Hepatocyte (in vitro differentiated cells): ENCODE data around the gene UBTD2. TPM values are rescaled to one million over a fixed set of nuclear protein-coding genes. Genes with fewer than 3 reads are reported as not detected.
A peak's percentile ranks its signal among the peaks of the same experiment; 100 is the strongest.

Experiments
- DNase-seq: peaks from one replicate; pipeline ENCODE4 v3.0.0-alpha.2; 2016; ENCODE audit warnings: low spot score
- H2AFZ ChIP-seq: fragments of 200-600 bp; sonication (generic); 2 replicates; pipeline ENCODE4 v1.6.0; 2016; ENCODE audit warnings: antibody characterized with exemption, mild to moderate bottlenecking
- H3K27ac ChIP-seq: fragments of 200-600 bp; sonication (generic); 2 replicates; pipeline ENCODE4 v1.5.1; 2016; ENCODE audit warnings: mild to moderate bottlenecking
- H3K27me3 ChIP-seq: fragments of 200-600 bp; sonication (generic); 2 replicates; pipeline ENCODE4 v1.6.1; 2016
- H3K36me3 ChIP-seq: fragments of 200-600 bp; sonication (generic); replicated peaks from 2 replicates; pipeline ENCODE4 v1.5.1; 2016; ENCODE audit warnings: low read depth; ENCODE audit not compliant: insufficient read depth
- H3K4me1 ChIP-seq: fragments of 200-600 bp; sonication (generic); 2 replicates; pipeline ENCODE4 v1.5.1; 2016; ENCODE audit warnings: mild to moderate bottlenecking, moderate library complexity; ENCODE audit not compliant: insufficient read depth
- H3K4me2 ChIP-seq: fragments of 200-600 bp; sonication (generic); 2 replicates; pipeline ENCODE4 v1.6.0; 2016
- H3K4me3 ChIP-seq: fragments of 200-600 bp; sonication (generic); 2 replicates; pipeline ENCODE4 v1.5.1; 2016; ENCODE audit warnings: mild to moderate bottlenecking
- H3K79me2 ChIP-seq: fragments of 200-600 bp; sonication (generic); 2 replicates; pipeline ENCODE4 v1.6.0; 2017; ENCODE audit warnings: mild to moderate bottlenecking
- H3K9me2 ChIP-seq: fragments of 200-600 bp; sonication (generic); replicated peaks from 2 replicates; pipeline ENCODE4 v1.6.0; 2017; ENCODE audit warnings: mild to moderate bottlenecking; ENCODE audit not compliant: insufficient read depth
- H3K9me3 ChIP-seq: fragments of 200-600 bp; sonication (generic); 2 replicates; pipeline ENCODE4 v1.5.1; 2016; ENCODE audit warnings: low read depth, mild to moderate bottlenecking
- H4K20me1 ChIP-seq: fragments of 200-600 bp; sonication (generic); 2 replicates; pipeline ENCODE4 v1.6.0; 2016; ENCODE audit warnings: mild to moderate bottlenecking; ENCODE audit not compliant: insufficient read depth, poor library complexity, severe bottlenecking
- EZH2 ChIP-seq: fragments of 200-600 bp; sonication (generic); IDR thresholded peaks from 2 replicates; pipeline ENCODE4 v1.6.1; 2016; ENCODE audit warnings: antibody characterized with exemption, mild to moderate bottlenecking, borderline replicate concordance
- EZH2phosphoT487 ChIP-seq: fragments of 200-600 bp; sonication (generic); IDR thresholded peaks from one replicate; pipeline ENCODE4 v1.6.1; 2018; ENCODE audit warnings: antibody characterized with exemption, mild to moderate bottlenecking, low read depth, moderate library complexity; ENCODE audit not compliant: unreplicated experiment, severe bottlenecking
- WGBS: methylation state at CpG from one replicate; pipeline ENCODE4 v1.1.6; 2016; ENCODE audit warnings: low lambda C conversion rate; ENCODE audit errors: missing lambda C conversion rate; 5-methylcytosine and 5-hydroxymethylcytosine counted together
- polyA plus RNA-seq: library from polyadenylated mRNA; unstranded; fragments of >200 nt; fragmentation: Nextera tagmentation; extraction: Ambion mirVana; gene quantifications from 2 replicates; pipeline ENCODE4 v1.2.1, GENCODE V29; 2016
- total RNA-seq: library from RNA; depleted of rRNA; stranded (reverse); fragments of >200 nt; gene quantifications from 2 replicates; pipeline ENCODE4 v1.2.3, GENCODE V29; 2014
- TF ChIP-seq, protein P1 (sequence below): fragments of 200-600 bp; sonication (generic); IDR thresholded peaks from 2 replicates; pipeline ENCODE4 v1.5.1; 2016; ENCODE audit warnings: antibody characterized with exemption, mild to moderate bottlenecking; ENCODE audit not compliant: poor library complexity

The UBTD2 gene
- total and polyA plus RNA-seq, 2 experiments from 2014 or later: 27.4 to 51.7 TPM

- TF ChIP-seq, protein P1, sequence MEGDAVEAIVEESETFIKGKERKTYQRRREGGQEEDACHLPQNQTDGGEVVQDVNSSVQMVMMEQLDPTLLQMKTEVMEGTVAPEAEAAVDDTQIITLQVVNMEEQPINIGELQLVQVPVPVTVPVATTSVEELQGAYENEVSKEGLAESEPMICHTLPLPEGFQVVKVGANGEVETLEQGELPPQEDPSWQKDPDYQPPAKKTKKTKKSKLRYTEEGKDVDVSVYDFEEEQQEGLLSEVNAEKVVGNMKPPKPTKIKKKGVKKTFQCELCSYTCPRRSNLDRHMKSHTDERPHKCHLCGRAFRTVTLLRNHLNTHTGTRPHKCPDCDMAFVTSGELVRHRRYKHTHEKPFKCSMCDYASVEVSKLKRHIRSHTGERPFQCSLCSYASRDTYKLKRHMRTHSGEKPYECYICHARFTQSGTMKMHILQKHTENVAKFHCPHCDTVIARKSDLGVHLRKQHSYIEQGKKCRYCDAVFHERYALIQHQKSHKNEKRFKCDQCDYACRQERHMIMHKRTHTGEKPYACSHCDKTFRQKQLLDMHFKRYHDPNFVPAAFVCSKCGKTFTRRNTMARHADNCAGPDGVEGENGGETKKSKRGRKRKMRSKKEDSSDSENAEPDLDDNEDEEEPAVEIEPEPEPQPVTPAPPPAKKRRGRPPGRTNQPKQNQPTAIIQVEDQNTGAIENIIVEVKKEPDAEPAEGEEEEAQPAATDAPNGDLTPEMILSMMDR: no peak
- TF ChIP-seq EZH2phosphoT487: no peak
- TF ChIP-seq EZH2: no peak
- Histone ChIP-seq H3K4me2 (no peak overlapping the region), H3K79me2 (no peaks in the 10 kb centered on the region), H2AFZ (no peak overlapping the region), H4K20me1 (no peaks in the 10 kb centered on the region), H3K27ac (no peak overlapping the region), H3K9me3 (no peaks in the 10 kb centered on the region), H3K27me3 (no peaks in the 10 kb centered on the region), H3K36me3 (no peaks in the 10 kb centered on the region), H3K9me2 (no peaks in the 10 kb centered on the region), H3K4me1 (no peaks in the 10 kb centered on the region), H3K4me3 (no peak overlapping the region)
- 59% methylated on average over 6 of the region's 6 CpGs for WGBS
- DNase-seq: no peak
Observed at GRCh38 chr5:172194985-172195774, 88.4 kb downstream of the UBTD2 start.

- Histone ChIP-seq H3K9me3 (no peaks in the 10 kb centered on the region), H3K36me3 (no peaks in the 10 kb centered on the region), H3K27ac (no peak within 1 kb of the TSS), H3K79me2 (no peaks in the 10 kb centered on the region), H3K27me3 (no peaks in the 10 kb centered on the region), H3K9me2 (no peaks in the 10 kb centered on the region), H2AFZ (no peak within 1 kb of the TSS), H3K4me3 (no peak within 1 kb of the TSS), H3K4me1 (no peaks in the 10 kb centered on the region), H3K4me2 (no peak within 1 kb of the TSS), H4K20me1 (no peaks in the 10 kb centered on the region)
- TF ChIP-seq EZH2phosphoT487: no peak
- TF ChIP-seq, protein P1: no peak
- TF ChIP-seq EZH2: no peak
- DNase-seq: no peak
- WGBS: 84% methylated on average over 6 of the region's 6 CpGs
Observed at GRCh38 chr5:172193872-172194271, 89.7 kb downstream of the UBTD2 start, which contains the start of gene EFCAB9. TSS of gene EFCAB9 (plus strand) at chr5:172194172. CDS start at chr5:172194173, 1 bp downstream.

- Histone ChIP-seq H3K4me3 (no peak overlapping the region), H2AFZ (peak overlapping the region; percentile 43), H3K36me3 (no peaks in the 10 kb centered on the region), H3K4me2 (peak overlapping the region; percentile 97), H3K9me3 (no peaks in the 10 kb centered on the region), H4K20me1 (no peaks in the 10 kb centered on the region), H3K79me2 (peaks cover 20% of the 10 kb centered on the region), H3K27ac (no peak overlapping the region), H3K27me3 (no peaks in the 10 kb centered on the region), H3K4me1 (peaks cover 6% of the 10 kb centered on the region), H3K9me2 (no peaks in the 10 kb centered on the region)
- TF ChIP-seq EZH2: no peak
- TF ChIP-seq EZH2phosphoT487: no peak
- TF ChIP-seq, protein P1: no peak
- DNase-seq: no peak
- WGBS: 55% methylated on average over 2 of the region's 3 CpGs
Observed at GRCh38 chr5:172189693-172190296, 93.8 kb downstream of the UBTD2 start.
